Tibial artery (tissue), 4 donors: ENCODE results near the gene EVC2.
A peak's percentile ranks its signal among the peaks of the same experiment; 100 is the strongest.

Source experiments
- DNase-seq, 2 donors: peaks; one replicate each; pipeline ENCODE4 v3.0.0-alpha.2; 2019
- H3K27ac ChIP-seq, 2 donors: fragments of 200-600 bp; sonication (generic) in 1 of 2; 1 replicate in 1 of 2; 2 replicates in 1 of 2; pipeline ENCODE4 v1.5.1; 2018 to 2019; ENCODE audit warnings: mild to moderate bottlenecking in 1 of 2
- H3K27me3 ChIP-seq, 2 donors: fragments of 200-600 bp; sonication (generic) in 1 of 2; one replicate each; pipeline versions ENCODE4 v1.5.1 to v1.6.0; 2016 to 2019
- H3K36me3 ChIP-seq, 3 donors: fragments of 200-600 bp; sonication (generic) in 2 of 3; one replicate each; pipeline ENCODE4 v1.5.1; 2016 to 2019; ENCODE audit warnings: mild to moderate bottlenecking in 2 of 3
- H3K4me1 ChIP-seq, 4 donors: fragments of 200-600 bp; sonication (generic) in 2 of 4; 1 replicate in 3 of 4; 2 replicates in 1 of 4; pipeline ENCODE4 v1.5.1; 2016 to 2019
- H3K4me3 ChIP-seq, 2 donors: fragments of 200-600 bp; sonication (generic) in 1 of 2; 1 replicate in 1 of 2; 2 replicates in 1 of 2; pipeline ENCODE4 v1.5.1; 2018 to 2019; ENCODE audit warnings: mild to moderate bottlenecking in 2 of 2
- H3K9me3 ChIP-seq, 3 donors: fragments of 200-600 bp; sonication (generic) in 1 of 3; one replicate each; pipeline ENCODE4 v1.5.1; 2016 to 2019
- CTCF ChIP-seq, 2 experiments: fragments of 200-600 bp in 1 of 2; fragments of 450-650 bp in 1 of 2; IDR thresholded peaks; one replicate each; pipeline ENCODE4 v1.5.1; 2017 to 2019; ENCODE audit warnings: antibody characterized with exemption in 2 of 2, mild to moderate bottlenecking in 1 of 2, moderate library complexity in 1 of 2
- intact Hi-C: fragments of 100-400 bp; cut with DNase I; formaldehyde crosslinking; loops from one replicate; pipeline ENCODE4 v1.15.0; 2023; ENCODE audit warnings: low total_unique reads

The EVC2 gene

GRCh38 chr4:5708449-5709206 lies at the start of gene EVC2:
TSS of gene EVC2 (minus strand) at chr4:5708559. CDS start at chr4:5708513, 46 bp downstream.
- no peaks in the 10 kb centered on the region for H3K27me3 ChIP-seq
- intact Hi-C loops, result no loop called here
- no peak for TF ChIP-seq CTCF (IDR thresholded peaks at IDR 0.05)
- peak within 1 kb of the TSS; percentile 96 for H3K27ac ChIP-seq
- peak within 1 kb of the TSS; percentile 92 to 98 for H3K4me3 ChIP-seq
- H3K36me3 ChIP-seq, result peaks cover 0 to 7% (median 6%) of the 10 kb centered on the region in 3 donors
- peak; percentile 71 to 86 for DNase-seq
- H3K4me1 ChIP-seq, result peaks cover 4 to 48% (median 33%) of the 10 kb centered on the region in 4 donors
- H3K9me3 ChIP-seq, result no peaks in the 10 kb centered on the region

GRCh38 chr4:5757954-5758353 lies 49.6 kb upstream of the EVC2 start:
- H3K36me3 ChIP-seq, result peaks cover 48 to 81% (median 77%) of the 10 kb centered on the region in 3 donors

GRCh38 chr4:5757536-5757935 lies 49.2 kb upstream of the EVC2 start:
- no peak overlapping the region for H3K4me3 ChIP-seq
- DNase-seq, result no peak
- no peak for TF ChIP-seq CTCF (IDR thresholded peaks at IDR 0.05)
- peaks cover 52 to 86% (median 81%) of the 10 kb centered on the region in 3 donors for H3K36me3 ChIP-seq
- no peaks in the 10 kb centered on the region for H3K27me3 ChIP-seq
- no peaks in the 10 kb centered on the region for H3K4me1 ChIP-seq
- no peaks in the 10 kb centered on the region for H3K9me3 ChIP-seq
- intact Hi-C loops, result loop anchor here (5.0 kb wide), 1 partner anchor 340 kb away; no protein-coding TSS in a partner anchor
- no peak overlapping the region for H3K27ac ChIP-seq

More at GRCh38 chr4:5757954-5758353, 49.6 kb upstream of the EVC2 start:
- no peaks in the 10 kb centered on the region for H3K4me1 ChIP-seq
- DNase-seq, result peak in 1 of 2 donors; percentile 17
- intact Hi-C loops, result loop anchor here (5.0 kb wide), 1 partner anchor 341 kb away; no protein-coding TSS in a partner anchor
- H3K27ac ChIP-seq, result no peak overlapping the region
- H3K9me3 ChIP-seq, result no peaks in the 10 kb centered on the region
- TF ChIP-seq CTCF (IDR thresholded peaks at IDR 0.05), result no peak
- H3K27me3 ChIP-seq, result no peaks in the 10 kb centered on the region
- no peak overlapping the region for H3K4me3 ChIP-seq

GRCh38 chr4:5757091-5757490 lies 48.7 kb upstream of the EVC2 start:
- no peaks in the 10 kb centered on the region for H3K9me3 ChIP-seq
- H3K4me3 ChIP-seq, result no peak overlapping the region
- H3K27ac ChIP-seq, result no peak overlapping the region
- H3K36me3 ChIP-seq, result peaks cover 53 to 88% (median 82%) of the 10 kb centered on the region in 3 donors
- H3K27me3 ChIP-seq, result no peaks in the 10 kb centered on the region
- no peaks in the 10 kb centered on the region for H3K4me1 ChIP-seq
- no peak for TF ChIP-seq CTCF (IDR thresholded peaks at IDR 0.05)
- intact Hi-C loops, result loop anchor here (5.0 kb wide), 1 partner anchor 340 kb away; no protein-coding TSS in a partner anchor
- DNase-seq, result peak in 1 of 2 donors; percentile 37

- no peaks in the 10 kb centered on the region for H3K9me3 ChIP-seq
- H3K36me3 ChIP-seq, result peaks cover 49 to 97% (median 84%) of the 10 kb centered on the region in 3 donors
- H3K4me3 ChIP-seq, result no peak overlapping the region
- no peak overlapping the region for H3K27ac ChIP-seq
- intact Hi-C loops, result loop anchor here (5.0 kb wide), 1 partner anchor 339 kb away; no protein-coding TSS in a partner anchor
- no peak for TF ChIP-seq CTCF (IDR thresholded peaks at IDR 0.05)
- H3K27me3 ChIP-seq, result no peaks in the 10 kb centered on the region
- no peaks in the 10 kb centered on the region for H3K4me1 ChIP-seq
- peak in 1 of 2 donors; percentile 43 for DNase-seq
These were observed 47.9 kb upstream of the EVC2 start for GRCh38 chr4:5756271-5756670.
